Measurements from ENCODE around the gene CASP2. TPM values are rescaled to one million over a fixed set of nuclear protein-coding genes. Genes with fewer than 3 reads are reported as not detected.

Gene CASP2
- total and polyA plus RNA-seq, 2 of the 8 experiments (the other 6 are each of a cell fraction or from before 2014, with no cell fraction given) = 23.7 to 35.3 TPM

- Histone ChIP-seq H4K91ac (replicated peaks; ENCODE audit: insufficient read length, low read length) (no peak overlapping the region), H3K27ac (ENCODE audit: low read depth, low read length) (no peak overlapping the region), H2BK12ac (ENCODE audit: low read depth, low read length) (no peak overlapping the region), H2AFZ (ENCODE audit: low read length) (no peak overlapping the region), H3K23me2 (ENCODE audit: low read depth, low read length) (peaks cover 8% of the 10 kb centered on the region), H3K79me1 (ENCODE audit: low read depth, low read length) (peaks cover 3% of the 10 kb centered on the region), H2BK5ac (ENCODE audit: low read depth, low read length) (peak overlapping the region; percentile 16; the same call in 1 of the 2 replicates), H3K9me3 (ENCODE audit: insufficient read depth in 2 of 2, low read depth in 1 of 2, low read length in 1 of 2) (peaks cover 6 to 13% of the 10 kb centered on the region in 2 experiments), H2BK15ac (ENCODE audit: low read length) (0 out of 2 replicates have a peak overlapping the region, but pooled peaks have one; percentile 76), H3K79me2 (ENCODE audit: control insufficient read depth in 1 of 2, insufficient read depth in 2 of 2, low read length in 2 of 2) (peaks cover 0 to 36% of the 10 kb centered on the region in 2 experiments; a peak in 3 of 4 replicates), H3K4me1 (replicated peaks in 1 of 4; ENCODE audit: control insufficient read depth in 3 of 4, insufficient read depth in 4 of 4, low read length in 3 of 4) (peaks cover 9 to 14% (median 10%) of the 10 kb centered on the region in 4 experiments), H4K20me1 (replicated peaks in 1 of 2; ENCODE audit: control insufficient read depth in 1 of 2, insufficient read depth in 2 of 2, low read length in 2 of 2) (peaks cover 0 to 2% of the 10 kb centered on the region in 2 experiments), H3K4me2 (ENCODE audit: insufficient read depth in 1 of 2, low read depth in 2 of 2, low read length in 2 of 2) (peak overlapping the region in 1 of 2 experiments; percentile 5; a peak in 1 of 4 replicates), H3K56ac (replicated peaks; ENCODE audit: insufficient read length, low read depth, low read length) (no peak overlapping the region), H4K5ac (ENCODE audit: insufficient read length, low read depth, low read length) (no peak overlapping the region), H2BK120ac (replicated peaks; ENCODE audit: low read depth, low read length) (peak overlapping the region; percentile 29), H4K8ac (ENCODE audit: extremely low read depth, insufficient read depth, low read length) (peak overlapping the region; percentile 91), H3K4ac (replicated peaks; ENCODE audit: insufficient read length, low read depth, low read length) (peak overlapping the region; percentile 75), H3K36me3 (ENCODE audit: control insufficient read depth in 2 of 4, insufficient read depth in 4 of 4, low read length in 3 of 4) (peaks cover 5 to 17% (median 11%) of the 10 kb centered on the region in 4 experiments), H3K9ac (replicated peaks in 1 of 4; ENCODE audit: extremely low read depth in 1 of 4, low read depth in 3 of 4, low read length in 3 of 4) (no peak overlapping the region), H3K4me3 (ENCODE audit: extremely low read depth in 1 of 4, insufficient read depth in 2 of 4, low read depth in 3 of 4, low read length in 4 of 4) (peak overlapping the region in 1 of 4 experiments; percentile 25; a peak in 1 of 8 replicates), H3K14ac (ENCODE audit: insufficient read length) (no peak overlapping the region), H2BK20ac (ENCODE audit: low read length) (0 out of 2 replicates have a peak overlapping the region, but pooled peaks have one; percentile 75), H3K27me3 (replicated peaks in 1 of 4; ENCODE audit: control insufficient read depth in 3 of 4, extremely low read depth in 1 of 4, insufficient read depth in 3 of 4, low read length in 3 of 4) (peaks cover 10 to 21% (median 20%) of the 10 kb centered on the region in 4 experiments), H3K18ac (ENCODE audit: extremely low read depth, low read length) (peak overlapping the region; percentile 90; the same call in 1 of the 2 replicates), H2AK5ac (ENCODE audit: low read depth, low read length) (0 out of 2 replicates have a peak overlapping the region, but pooled peaks have one; percentile 17), H3K23ac (ENCODE audit: insufficient read length) (no peak overlapping the region)
- no peak for FAIRE-seq
- ChIA-PET POLR2A (ENCODE audit: partially characterized antibody) (interaction anchor here (0.6 to 2.5 kb wide), 13 partner anchors 7 to 120 kb away, joined by 3 to 6 read pairs (median 3); partner anchors contain the start of gene GSTK1), CTCF (ENCODE audit: partially characterized antibody) (interaction anchor here (0.6 to 3.6 kb wide), 6 partner anchors 10 to 303 kb away, joined by 3 to 22 read pairs (median 4); no protein-coding TSS in a partner anchor)
- WGBS, 2 experiments (ENCODE audit: extremely low coverage in 1 of 2, insufficient coverage in 1 of 2, insufficient read length in 1 of 2, insufficient replicate concordance in 2 of 2, low coverage in 1 of 2, low lambda C conversion rate in 2 of 2, missing lambda C conversion rate in 1 of 2) = 82% methylated on average over 17 of the region's 17 CpGs; no CpG with 5 or more reads in 1 of the 2 experiments
- TF ChIP-seq ASH2L (IDR thresholded peaks at IDR 0.05; ENCODE audit: low read length) (no peak), KDM1A (IDR thresholded peaks at IDR 0.05; ENCODE audit: borderline replicate concordance, low read length) (peak; percentile 71; the same call in 1 of the 2 replicates)
- DNase-seq (ENCODE audit: low read depth in 1 of 2, low spot score in 2 of 2) = no peak
These were observed 714 bp upstream of the CASP2 start for GRCh38 chr7:143287339-143287934.

All from H1 (cell line).